Mesothelial cell of epicardium (in vitro differentiated cells): ENCODE measurements around the gene PTPRT. TPM values are rescaled to one million over a fixed set of nuclear protein-coding genes. Genes with fewer than 3 reads are reported as not detected.

Source experiments
- DNase-seq, 2 experiments: peaks; one replicate each; pipeline ENCODE4 v3.0.0; 2021; ENCODE audit warnings: low spot score in 2 of 2; ENCODE audit not compliant: unreplicated experiment in 2 of 2
- H3K27ac Mint-ChIP-seq: 2 replicates; pipeline ENCODE4 v1.8.0; 2021; ENCODE audit warnings: mixed read lengths
- H3K27me3 Mint-ChIP-seq: 2 replicates; pipeline ENCODE4 v1.8.0; 2021; ENCODE audit warnings: low read depth, mixed read lengths
- H3K36me3 Mint-ChIP-seq: 2 replicates; pipeline ENCODE4 v1.8.0; 2021; ENCODE audit warnings: mixed read lengths
- H3K4me1 Mint-ChIP-seq: 2 replicates; pipeline ENCODE4 v1.8.0; 2021; ENCODE audit warnings: mixed read lengths
- H3K4me3 Mint-ChIP-seq: 2 replicates; pipeline ENCODE4 v1.8.0; 2021; ENCODE audit warnings: mild to moderate bottlenecking, moderate library complexity, mixed read lengths
- H3K9me3 Mint-ChIP-seq: 2 replicates; pipeline ENCODE4 v1.8.0; 2021; ENCODE audit warnings: mixed read lengths
- CTCF ChIP-seq: fragments of 200-600 bp; sonication (generic); IDR thresholded peaks from one replicate; pipeline ENCODE4 v1.5.0; 2021; ENCODE audit warnings: antibody characterized with exemption; ENCODE audit not compliant: unreplicated experiment
- total RNA-seq: library from RNA; stranded (reverse); gene quantifications from 3 replicates; pipeline ENCODE4 v1.2.1, GENCODE V29; 2021

PTPRT gene
- total RNA-seq, 1 donor from 2014 or later = 0.80 TPM

- Mint-ChIP-seq H3K27ac (no peak overlapping the region), H3K36me3 (no peaks in the 10 kb centered on the region), H3K4me1 (no peaks in the 10 kb centered on the region), H3K27me3 (no peaks in the 10 kb centered on the region), H3K9me3 (peaks cover 14% of the 10 kb centered on the region), H3K4me3 (no peak overlapping the region)
- no peak for TF ChIP-seq CTCF
- DNase-seq = no peak
These were observed 1008.6 kb downstream of the PTPRT start for GRCh38 chr20:42181064-42181463.

DNA sequence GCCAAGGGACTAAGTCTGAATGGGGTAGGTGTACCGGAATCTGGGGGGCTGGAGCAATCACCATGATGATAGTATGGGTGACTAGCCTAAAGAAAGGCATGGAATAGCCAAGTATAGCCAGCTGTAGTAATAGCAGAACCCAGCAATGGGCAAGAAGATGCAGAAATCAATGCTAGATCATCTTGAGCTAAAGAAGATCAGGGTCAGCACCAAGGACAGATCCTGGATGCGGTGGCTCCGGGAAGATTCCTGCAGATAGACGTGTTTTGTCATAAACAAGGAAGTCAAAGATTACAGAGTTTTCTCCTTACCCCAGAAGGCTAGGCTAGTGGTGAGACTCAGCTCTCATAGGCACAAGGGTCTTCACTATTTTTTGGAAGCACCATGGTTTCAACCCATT is 1009.9 kb downstream of the PTPRT start:
- no peak for TF ChIP-seq CTCF
- no peaks in the 10 kb centered on the region for H3K4me1 Mint-ChIP-seq
- H3K9me3 Mint-ChIP-seq = peaks cover 4% of the 10 kb centered on the region
- no peak overlapping the region for H3K27ac Mint-ChIP-seq
- no peaks in the 10 kb centered on the region for H3K27me3 Mint-ChIP-seq
- DNase-seq = no peak
- H3K36me3 Mint-ChIP-seq = no peaks in the 10 kb centered on the region
- H3K4me3 Mint-ChIP-seq = no peak overlapping the region

DNA sequence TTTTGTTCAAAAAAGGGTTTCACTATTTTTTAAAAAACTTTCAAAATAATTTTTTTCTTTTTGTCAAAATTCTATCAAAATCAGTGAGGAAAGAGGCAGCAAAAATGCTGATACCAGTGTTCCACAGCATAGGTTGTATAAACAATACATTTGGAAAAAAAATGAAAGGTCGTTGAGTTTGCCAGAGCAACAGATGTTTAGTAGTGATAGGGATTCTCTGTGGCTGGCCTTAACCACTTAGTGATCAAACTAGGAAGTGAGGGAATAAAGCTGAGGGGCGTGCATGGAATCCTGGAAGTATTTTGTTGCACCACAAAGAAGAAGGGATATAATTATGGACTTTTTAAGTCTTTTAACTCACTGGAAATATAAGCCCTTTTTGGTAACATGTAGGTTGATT is 1016.3 kb downstream of the PTPRT start:
- Mint-ChIP-seq H3K36me3 (no peaks in the 10 kb centered on the region), H3K27ac (no peak overlapping the region), H3K4me1 (no peaks in the 10 kb centered on the region), H3K9me3 (no peaks in the 10 kb centered on the region), H3K4me3 (no peak overlapping the region), H3K27me3 (no peaks in the 10 kb centered on the region)
- DNase-seq = no peak
- TF ChIP-seq CTCF = no peak

DNA sequence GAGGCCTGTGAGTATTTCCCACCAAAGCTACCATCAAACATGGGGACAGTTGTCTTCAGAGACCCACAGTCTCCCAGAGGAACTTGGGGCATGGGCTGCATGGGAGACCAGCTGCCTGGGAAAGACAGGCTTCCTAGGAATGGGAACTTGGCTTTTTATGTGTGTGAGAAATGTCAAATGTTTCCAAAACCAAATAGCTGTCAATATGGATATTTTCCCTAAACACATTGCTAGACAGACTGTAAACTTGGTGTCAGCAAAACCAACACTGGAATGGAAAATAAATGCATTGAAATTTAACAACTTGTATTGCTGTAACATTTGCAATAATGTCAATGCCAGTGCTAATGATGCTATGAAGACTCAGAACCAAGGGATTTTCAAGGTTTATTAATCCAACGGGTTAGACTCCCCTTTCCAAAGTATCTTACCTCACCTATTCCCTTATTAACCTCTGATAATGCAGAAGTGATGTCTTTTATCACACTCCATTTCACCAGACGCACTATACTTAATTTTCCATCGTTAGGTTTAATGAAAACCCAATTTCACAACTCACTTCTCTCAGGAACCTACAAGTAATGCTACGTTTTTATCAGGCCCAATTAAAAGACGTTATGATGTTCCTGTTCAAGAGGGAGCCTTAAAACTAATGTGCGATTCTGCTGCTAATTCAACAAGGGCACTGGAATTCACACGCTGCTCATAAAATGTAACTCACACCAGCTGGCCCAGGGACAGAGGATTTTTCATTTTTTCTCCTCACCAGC is 1025.4 kb downstream of the PTPRT start:
- Mint-ChIP-seq H3K36me3 (no peaks in the 10 kb centered on the region), H3K27me3 (no peaks in the 10 kb centered on the region), H3K4me1 (no peaks in the 10 kb centered on the region), H3K4me3 (no peak overlapping the region), H3K27ac (no peak overlapping the region), H3K9me3 (no peaks in the 10 kb centered on the region)
- DNase-seq = no peak
- no peak for TF ChIP-seq CTCF

DNA sequence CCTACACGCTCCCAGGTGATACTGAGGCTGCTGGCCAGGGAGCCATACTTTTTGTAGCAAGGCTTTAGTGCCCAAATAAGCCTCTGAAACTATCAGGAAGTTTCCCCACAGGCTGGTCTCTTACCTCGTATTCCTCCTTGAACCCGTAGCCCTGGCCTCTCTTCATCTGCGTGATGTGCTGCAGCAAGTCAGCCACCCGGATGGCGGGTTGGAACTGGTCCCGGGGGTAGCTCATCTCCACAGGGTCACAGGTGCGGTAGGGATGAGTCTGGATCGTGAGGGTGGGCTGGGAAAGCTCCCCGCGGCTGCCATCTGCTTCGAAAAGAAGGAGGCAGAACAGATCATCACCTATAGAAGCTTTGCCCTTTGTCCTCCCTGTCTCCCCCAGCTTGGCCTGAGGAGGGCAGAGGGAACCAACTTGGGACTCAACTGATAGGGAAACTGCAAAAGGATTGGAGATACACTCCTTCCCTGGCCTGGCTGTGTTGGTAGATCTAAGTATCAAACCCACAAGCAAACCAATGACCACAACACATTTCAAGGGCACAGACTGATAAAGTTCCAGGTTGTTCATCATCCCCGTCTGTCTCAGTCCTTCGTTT is 1028.4 kb downstream of the PTPRT start:
- H3K36me3 Mint-ChIP-seq = no peaks in the 10 kb centered on the region
- no peaks in the 10 kb centered on the region for H3K4me1 Mint-ChIP-seq
- no peaks in the 10 kb centered on the region for H3K27me3 Mint-ChIP-seq
- TF ChIP-seq CTCF = no peak
- no peak overlapping the region for H3K27ac Mint-ChIP-seq
- no peaks in the 10 kb centered on the region for H3K9me3 Mint-ChIP-seq
- no peak for DNase-seq
- H3K4me3 Mint-ChIP-seq = no peak overlapping the region
